GM21619 (cell line): ENCODE measurements around the gene CAPG.
"Not testable (repeated sequence)": the region's sequence is repeated elsewhere in the genome, so short reads cannot be mapped to it uniquely, and the experiment has no call there.

Source experiments
- ATAC-seq: cut with Tn5 transposase; IDR thresholded peaks from one replicate; pipeline ENCODE4 v1.9.1; 2021; ENCODE audit not compliant: unreplicated experiment

The CAPG gene

GRCh38 chr2:85367180-85367579, 43.0 kb downstream of the CAPG start:
- ATAC-seq: no peak

- ATAC-seq: not testable (repeated sequence)
Measured at GRCh38 chr2:85362653-85363387, 47.3 kb downstream of the CAPG start.

GRCh38 chr2:85357736-85358135, 52.4 kb downstream of the CAPG start:
- ATAC-seq: no peak

- no peak for ATAC-seq
Measured at GRCh38 chr2:85356186-85356585, 54.0 kb downstream of the CAPG start.

GRCh38 chr2:85355521-85355920, 54.6 kb downstream of the CAPG start:
- no peak for ATAC-seq

- ATAC-seq: no peak
Measured at GRCh38 chr2:85355073-85355410, 55.1 kb downstream of the CAPG start.

- peak; percentile 96 for ATAC-seq
Measured at GRCh38 chr2:85354286-85355072, 55.7 kb downstream of the CAPG start, which contains the start of the genes ELMOD3 and RETSAT. TSS of gene ELMOD3 (plus strand) at chr2:85354769. CDS start at chr2:85357199, 2,430 bp downstream. TSS of gene RETSAT (minus strand) at chr2:85354528. CDS start at chr2:85354507, 21 bp downstream.

GRCh38 chr2:85353876-85354285, 56.3 kb downstream of the CAPG start:
- ATAC-seq: no peak

GRCh38 chr2:85347599-85347998, 62.6 kb downstream of the CAPG start:
- no peak for ATAC-seq
